A549 (cell line): ENCODE data around the gene ODAD4. TPM values are rescaled to one million over a fixed set of nuclear protein-coding genes. Genes with fewer than 3 reads are reported as not detected.

Experiments
- ATAC-seq, 2 experiments: fragments of 200-7000 bp in 1 of 2; fragments of >200 bp in 1 of 2; cut with Nextera tagmentation in 1 of 2; cut with Tn5 transposase in 1 of 2; 3 replicates each; pipeline versions ENCODE4 v1.8.0 to v1.9.1; 2018 to 2020; ENCODE audit warnings: mild to moderate bottlenecking in 1 of 2, moderate library complexity in 1 of 2
- CTCF ChIA-PET: fragments of 300-600 bp; sonication (Branson Sonifier 250); formaldehyde crosslinking; extraction: SDS; loops from one replicate; lab custom pipeline; 2021; ENCODE audit warnings: antibody characterized with exemption, inconsistent platforms; lab: Yijun Ruan, JAX
- POLR2A ChIA-PET: fragments of 350-600 bp; formaldehyde crosslinking; extraction: SDS; loops from one replicate; lab custom pipeline; 2021; ENCODE audit warnings: antibody characterized with exemption, inconsistent platforms; lab: Yijun Ruan, JAX
- DNase-seq, 2 experiments: peaks; one replicate each; pipeline versions ENCODE4 v3.0.0 to v3.0.0-alpha.2; 2011 to 2016; ENCODE audit warnings: low read depth in 1 of 2, low spot score in 1 of 2
- FAIRE-seq: peaks from 2 replicates; lab custom pipeline; 2011; peaks lifted over from hg19 to GRCh38; lab: Jason Lieb, UNC
- H3K27ac ChIP-seq, 2 experiments: fragments of >200 bp; sonication (Bioruptor Twin); formaldehyde crosslinking; 3 replicates each; pipeline ENCODE4 v1.5.1; 2016 to 2017
- H3K4me1 ChIP-seq: fragments of >200 bp; sonication (Bioruptor Twin); formaldehyde crosslinking; 3 replicates; pipeline ENCODE4 v1.6.1; 2016
- H3K4me2 ChIP-seq: fragments of >200 bp; sonication (Bioruptor Twin); formaldehyde crosslinking; 3 replicates; pipeline ENCODE4 v1.6.1; 2016
- H3K4me3 ChIP-seq: fragments of >200 bp; sonication (Bioruptor Twin); formaldehyde crosslinking; 3 replicates; pipeline ENCODE4 v1.5.1; 2016
- H3K9me3 ChIP-seq: fragments of >200 bp; sonication (Bioruptor Twin); formaldehyde crosslinking; 3 replicates; pipeline ENCODE4 v1.6.1; 2016
- BHLHE40 ChIP-seq: IDR thresholded peaks from 2 replicates; pipeline ENCODE4 v1.6.1; 2012; ENCODE audit warnings: low read depth, low read length, inconsistent platforms
- CBX8 ChIP-seq: fragments of 200-600 bp; sonication (generic); IDR thresholded peaks from 2 replicates; pipeline ENCODE4 v1.6.1; 2016
- CEBPB ChIP-seq, 2 experiments: fragments of >200 bp in 1 of 2; sonication (Bioruptor Twin) in 1 of 2; formaldehyde crosslinking in 1 of 2; IDR thresholded peaks; 2 replicates each; pipeline ENCODE4 v1.6.1; 2012 to 2016
- EHF ChIP-seq: fragments of 250-450 bp; sonication (Bioruptor Pico); IDR thresholded peaks from 2 replicates; pipeline ENCODE4 v1.5.0; 2020; ENCODE audit warnings: mild to moderate bottlenecking
- EHMT2 ChIP-seq: fragments of 200-600 bp; sonication (generic); IDR thresholded peaks from 2 replicates; pipeline ENCODE4 v1.6.1; 2016; ENCODE audit warnings: antibody characterized with exemption, low read depth, mild to moderate bottlenecking, moderate library complexity
- FOSL2 ChIP-seq, 2 experiments: fragments of 450-650 bp in 1 of 2; fragments of >200 bp in 1 of 2; sonication (Bioruptor Twin) in 1 of 2; formaldehyde crosslinking; IDR thresholded peaks; 2 replicates each; pipeline versions ENCODE4 v1.5.0 to v1.6.1; 2016 to 2020; ENCODE audit warnings: mild to moderate bottlenecking in 1 of 2, moderate library complexity in 1 of 2
- HES2 ChIP-seq: fragments of >200 bp; sonication (Bioruptor Twin); formaldehyde crosslinking; IDR thresholded peaks from 2 replicates; pipeline ENCODE4 v1.6.1; 2016
- HOXB13 ChIP-seq: fragments of 250-450 bp; sonication (Bioruptor Pico); IDR thresholded peaks from 2 replicates; pipeline ENCODE4 v1.5.0; 2020; ENCODE audit warnings: low read depth, mild to moderate bottlenecking, moderate library complexity
- JUN ChIP-seq, 2 experiments: fragments of >200 bp; sonication (Bioruptor Twin); formaldehyde crosslinking; IDR thresholded peaks; 2 replicates in 1 of 2; 3 replicates in 1 of 2; pipeline ENCODE4 v1.6.1; 2016 to 2017
- JUNB ChIP-seq: fragments of >200 bp; sonication (Bioruptor Twin); formaldehyde crosslinking; IDR thresholded peaks from 2 replicates; pipeline ENCODE4 v1.6.1; 2016
- KDM1A ChIP-seq: fragments of 200-600 bp; sonication (generic); IDR thresholded peaks from 2 replicates; pipeline ENCODE4 v1.6.1; 2016; ENCODE audit warnings: low read depth, mild to moderate bottlenecking
- KDM5A ChIP-seq: fragments of 200-600 bp; sonication (generic); IDR thresholded peaks from 2 replicates; pipeline ENCODE4 v1.6.1; 2016; ENCODE audit warnings: antibody characterized with exemption, mild to moderate bottlenecking
- NFE2L2 ChIP-seq: fragments of 150-350 bp; conservative IDR thresholded peaks from 2 replicates; pipeline ENCODE4 v1.6.1; 2014; ENCODE audit warnings: low read length
- NR3C1 ChIP-seq: fragments of >200 bp; sonication (Bioruptor Twin); formaldehyde crosslinking; IDR thresholded peaks from 3 replicates; pipeline ENCODE4 v1.6.1; 2017
- PHF8 ChIP-seq: fragments of 200-600 bp; sonication (generic); IDR thresholded peaks from 2 replicates; pipeline ENCODE4 v1.6.1; 2016; ENCODE audit warnings: low read depth, mild to moderate bottlenecking, antibody characterized with exemption, moderate library complexity, borderline replicate concordance
- POLR2AphosphoS2 ChIP-seq: conservative IDR thresholded peaks from 2 replicates; pipeline ENCODE4 v1.6.1; 2012; ENCODE audit warnings: low read length, improper control_type of control experiment, inconsistent platforms
- RAD21 ChIP-seq, 2 experiments: fragments of >200 bp in 1 of 2; sonication (Bioruptor Twin) in 1 of 2; formaldehyde crosslinking in 1 of 2; IDR thresholded peaks in 1 of 2; conservative IDR thresholded peaks in 1 of 2; 2 replicates in 1 of 2; 3 replicates in 1 of 2; pipeline ENCODE4 v1.6.1; 2012 to 2018; ENCODE audit warnings: inconsistent platforms in 1 of 2
- TP53 ChIP-seq: fragments of 250-450 bp; sonication (Bioruptor Pico); IDR thresholded peaks from 2 replicates; pipeline ENCODE4 v1.5.0; 2021; ENCODE audit warnings: mild to moderate bottlenecking, moderate library complexity
- ZC3H11A ChIP-seq: fragments of 450-650 bp; IDR thresholded peaks from 2 replicates; pipeline ENCODE4 v1.6.1; 2014; ENCODE audit warnings: antibody characterized with exemption, mild to moderate bottlenecking
- ZSCAN20 ChIP-seq: fragments of 250-450 bp; sonication (Bioruptor Pico); IDR thresholded peaks from 2 replicates; pipeline ENCODE4 v1.8.0; 2022; ENCODE audit warnings: mild to moderate bottlenecking, moderate library complexity
- WGBS: methylation state at CpG from one replicate; pipeline ENCODE4 v1.1.6; 2017; ENCODE audit errors: missing lambda C conversion rate; 5-methylcytosine and 5-hydroxymethylcytosine counted together
- polyA plus RNA-seq, 4 experiments: library from polyadenylated mRNA; depleted of rRNA in 3 of 4; stranded (reverse); fragments of >200 nt; fragmentation: RNase III in 1 of 4; extraction: RNeasy Plus Mini Kit Qiagen cat#74134 plus additional on column Dnase treatment in 1 of 4; gene quantifications; 2 replicates in 3 of 4; 3 replicates in 1 of 4; pipeline ENCODE4 v1.2.3, GENCODE V29; 2011 to 2017
- TF ChIP-seq, protein P1 (sequence below): fragments of 200-600 bp; sonication (generic); IDR thresholded peaks from 2 replicates; pipeline ENCODE4 v1.6.1; 2016; ENCODE audit warnings: antibody characterized with exemption, mild to moderate bottlenecking, moderate library complexity
- TF ChIP-seq, protein P2 (sequence below): fragments of >200 bp; sonication (Bioruptor Twin); formaldehyde crosslinking; IDR thresholded peaks from 3 replicates; pipeline ENCODE4 v1.5.1; 2016

The ODAD4 gene
- polyA plus RNA-seq, 2 of the 4 experiments (the other 2 are of a cell fraction): 2.0 to 2.3 TPM

DNA sequence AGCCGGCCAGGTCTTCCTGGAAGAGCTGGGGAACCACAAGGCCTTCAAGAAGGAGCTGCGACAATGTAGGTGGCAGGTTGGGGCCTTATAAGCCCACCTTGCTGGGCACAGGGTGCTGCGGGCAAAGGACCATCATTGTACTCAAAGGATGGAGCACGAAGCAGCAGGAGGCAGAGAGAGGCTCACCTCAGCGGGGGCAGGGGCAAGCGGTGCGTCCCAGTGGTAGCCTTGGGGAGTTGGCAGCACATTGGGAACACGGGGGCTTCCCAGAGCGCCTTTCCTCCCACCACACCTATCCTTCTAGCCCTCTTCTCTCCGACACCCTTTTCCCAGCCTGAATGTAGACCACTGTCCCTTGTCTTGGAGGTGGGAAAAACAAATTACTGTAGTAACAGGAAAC, 38.3 kb downstream of the ODAD4 start:
- TF ChIP-seq CEBPB (IDR thresholded peaks at IDR 0.05) (no peak), HOXB13 (CRISPR knock-in tag) (no peak), NFE2L2 (no peak), BHLHE40 (no peak), TP53 (CRISPR knock-in tag) (no peak), POLR2AphosphoS2 (no peak; the same call in 1 of the 2 replicates)
- TF ChIP-seq, protein P1, sequence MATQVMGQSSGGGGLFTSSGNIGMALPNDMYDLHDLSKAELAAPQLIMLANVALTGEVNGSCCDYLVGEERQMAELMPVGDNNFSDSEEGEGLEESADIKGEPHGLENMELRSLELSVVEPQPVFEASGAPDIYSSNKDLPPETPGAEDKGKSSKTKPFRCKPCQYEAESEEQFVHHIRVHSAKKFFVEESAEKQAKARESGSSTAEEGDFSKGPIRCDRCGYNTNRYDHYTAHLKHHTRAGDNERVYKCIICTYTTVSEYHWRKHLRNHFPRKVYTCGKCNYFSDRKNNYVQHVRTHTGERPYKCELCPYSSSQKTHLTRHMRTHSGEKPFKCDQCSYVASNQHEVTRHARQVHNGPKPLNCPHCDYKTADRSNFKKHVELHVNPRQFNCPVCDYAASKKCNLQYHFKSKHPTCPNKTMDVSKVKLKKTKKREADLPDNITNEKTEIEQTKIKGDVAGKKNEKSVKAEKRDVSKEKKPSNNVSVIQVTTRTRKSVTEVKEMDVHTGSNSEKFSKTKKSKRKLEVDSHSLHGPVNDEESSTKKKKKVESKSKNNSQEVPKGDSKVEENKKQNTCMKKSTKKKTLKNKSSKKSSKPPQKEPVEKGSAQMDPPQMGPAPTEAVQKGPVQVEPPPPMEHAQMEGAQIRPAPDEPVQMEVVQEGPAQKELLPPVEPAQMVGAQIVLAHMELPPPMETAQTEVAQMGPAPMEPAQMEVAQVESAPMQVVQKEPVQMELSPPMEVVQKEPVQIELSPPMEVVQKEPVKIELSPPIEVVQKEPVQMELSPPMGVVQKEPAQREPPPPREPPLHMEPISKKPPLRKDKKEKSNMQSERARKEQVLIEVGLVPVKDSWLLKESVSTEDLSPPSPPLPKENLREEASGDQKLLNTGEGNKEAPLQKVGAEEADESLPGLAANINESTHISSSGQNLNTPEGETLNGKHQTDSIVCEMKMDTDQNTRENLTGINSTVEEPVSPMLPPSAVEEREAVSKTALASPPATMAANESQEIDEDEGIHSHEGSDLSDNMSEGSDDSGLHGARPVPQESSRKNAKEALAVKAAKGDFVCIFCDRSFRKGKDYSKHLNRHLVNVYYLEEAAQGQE: no peak
- TF ChIP-seq, all 56 proteins: peak for 0
- ChIA-PET POLR2A (no interaction called here), CTCF (interaction anchor here (1.0 to 29.5 kb wide), 7 partner anchors 6 to 437 kb away, joined by 3 to 378 read pairs (median 13); partner anchors contain the start of genes DHX58, DNAJC7, HSPB9 and KAT2A)
- 95% methylated on average over 10 of the region's 10 CpGs for WGBS
- ATAC-seq (no peak), DNase-seq (no peak), FAIRE-seq (no peak)
- no peak overlapping the region for H3K27ac ChIP-seq
- H3K4me2 ChIP-seq: no peak overlapping the region
- H3K4me1 ChIP-seq: peaks cover 19% of the 10 kb centered on the region; the same call in 2 of the 3 replicates
- H3K9me3 ChIP-seq: no peaks in the 10 kb centered on the region
- no peak overlapping the region for H3K4me3 ChIP-seq

DNA sequence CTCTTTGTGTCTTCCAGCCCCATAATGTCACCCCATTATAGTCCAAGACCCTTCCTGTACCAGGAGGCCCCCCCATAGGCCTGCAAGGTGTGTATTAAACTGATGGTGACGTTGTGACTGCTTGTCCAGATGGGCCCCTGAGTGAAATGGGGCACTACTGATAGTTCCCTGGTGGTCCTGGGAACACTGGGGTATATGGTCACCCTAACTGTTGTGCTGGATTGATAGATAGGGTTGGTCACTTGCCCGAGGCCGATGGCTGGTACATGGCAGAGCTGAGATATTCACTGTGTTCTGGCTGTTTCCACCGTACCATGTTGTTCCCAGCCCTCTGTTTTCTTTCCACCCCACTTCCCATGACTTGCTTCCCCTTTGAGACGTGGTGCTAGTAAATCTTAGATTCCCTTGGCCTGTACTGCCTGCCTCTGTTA, 40.5 kb downstream of the ODAD4 start:
- H3K4me1 ChIP-seq: peaks cover 13% of the 10 kb centered on the region; the same call in 1 of the 3 replicates
- FAIRE-seq: no peak
- TF ChIP-seq, protein P2, sequence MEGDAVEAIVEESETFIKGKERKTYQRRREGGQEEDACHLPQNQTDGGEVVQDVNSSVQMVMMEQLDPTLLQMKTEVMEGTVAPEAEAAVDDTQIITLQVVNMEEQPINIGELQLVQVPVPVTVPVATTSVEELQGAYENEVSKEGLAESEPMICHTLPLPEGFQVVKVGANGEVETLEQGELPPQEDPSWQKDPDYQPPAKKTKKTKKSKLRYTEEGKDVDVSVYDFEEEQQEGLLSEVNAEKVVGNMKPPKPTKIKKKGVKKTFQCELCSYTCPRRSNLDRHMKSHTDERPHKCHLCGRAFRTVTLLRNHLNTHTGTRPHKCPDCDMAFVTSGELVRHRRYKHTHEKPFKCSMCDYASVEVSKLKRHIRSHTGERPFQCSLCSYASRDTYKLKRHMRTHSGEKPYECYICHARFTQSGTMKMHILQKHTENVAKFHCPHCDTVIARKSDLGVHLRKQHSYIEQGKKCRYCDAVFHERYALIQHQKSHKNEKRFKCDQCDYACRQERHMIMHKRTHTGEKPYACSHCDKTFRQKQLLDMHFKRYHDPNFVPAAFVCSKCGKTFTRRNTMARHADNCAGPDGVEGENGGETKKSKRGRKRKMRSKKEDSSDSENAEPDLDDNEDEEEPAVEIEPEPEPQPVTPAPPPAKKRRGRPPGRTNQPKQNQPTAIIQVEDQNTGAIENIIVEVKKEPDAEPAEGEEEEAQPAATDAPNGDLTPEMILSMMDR: no peak
- no peak for TF ChIP-seq EHF (CRISPR knock-in tag)
- no peak for TF ChIP-seq RAD21 (conservative IDR thresholded peaks at IDR 0.05 in 1 of 2, IDR thresholded peaks at IDR 0.05 in 1 of 2)
- no peak for TF ChIP-seq JUN (IDR thresholded peaks at IDR 0.05)
- TF ChIP-seq POLR2AphosphoS2: no peak
- TF ChIP-seq KDM1A: no peak
- no peak for TF ChIP-seq CBX8
- no peak for TF ChIP-seq KDM5A
- no peak for TF ChIP-seq PHF8
- no peak for TF ChIP-seq ZSCAN20 (CRISPR knock-in tag)
- no peak for TF ChIP-seq ZC3H11A
- no peak for TF ChIP-seq HES2
- TF ChIP-seq NR3C1: no peak
- no peak for TF ChIP-seq FOSL2 (IDR thresholded peaks at IDR 0.05)
- TF ChIP-seq FOSL2 (CRISPR knock-in tag; IDR thresholded peaks at IDR 0.05): no peak
- no peak for TF ChIP-seq JUNB
- TF ChIP-seq EHMT2: no peak
- DNase-seq: no peak
- 96% methylated on average over 5 of the region's 5 CpGs for WGBS
- H3K4me2 ChIP-seq: no peak overlapping the region
- ChIA-PET CTCF (interaction anchor here (0.8 to 29.5 kb wide), 4 partner anchors 7 to 50 kb away, joined by 3 to 378 read pairs (median 54); partner anchors contain the start of genes CNP, DNAJC7 and NKIRAS2), POLR2A (no interaction called here)
- H3K27ac ChIP-seq: no peak overlapping the region
- no peak for ATAC-seq
- no peak overlapping the region for H3K4me3 ChIP-seq
- H3K9me3 ChIP-seq: no peaks in the 10 kb centered on the region
